Caco-2 (cell line): ENCODE data around the gene KDM4B. TPM values are rescaled to one million over a fixed set of nuclear protein-coding genes. Genes with fewer than 3 reads are reported as not detected.

Experiments
- BruUV-seq: library from RNA; stranded (reverse); fragments of 400-500 nt; replicated peaks from 2 replicates; lab custom pipeline; 2021; lab: Mats Ljungman, UMichigan
- CTCF ChIA-PET: fragments of 300-600 bp; sonication (Branson Sonifier 250); formaldehyde crosslinking; loops from one replicate; lab custom pipeline; 2022; ENCODE audit warnings: antibody characterized with exemption; lab: Charles Lee
- POLR2A ChIA-PET: fragments of 300-600 bp; sonication (Branson Sonifier 250); formaldehyde crosslinking; loops from one replicate; lab custom pipeline; 2022; ENCODE audit warnings: antibody characterized with exemption; lab: Charles Lee
- DNase-seq, 2 experiments: peaks; one replicate each; pipeline versions ENCODE4 v3.0.0 to v3.0.0-alpha.2; 2020 to 2022
- H3K27me3 ChIP-seq: replicated peaks from 2 replicates; pipeline ENCODE4 v1.6.0; 2011; ENCODE audit warnings: low read length; ENCODE audit not compliant: control insufficient read depth, insufficient read depth
- H3K36me3 ChIP-seq: 2 replicates; pipeline ENCODE4 v1.5.1; 2011; ENCODE audit warnings: low read length; ENCODE audit not compliant: control insufficient read depth, insufficient read depth
- H3K4me1 ChIP-seq: fragments of 250-450 bp; sonication (Bioruptor Pico); 2 replicates; pipeline ENCODE4 v1.5.1; 2020; ENCODE audit warnings: mild to moderate bottlenecking
- H3K4me3 ChIP-seq: 2 replicates; pipeline ENCODE4 v1.5.1; 2011; ENCODE audit warnings: low read depth, mild to moderate bottlenecking, control low read depth, low read length
- H3K9me3 ChIP-seq: fragments of 250-450 bp; sonication (Bioruptor Pico); 2 replicates; pipeline ENCODE4 v1.5.1; 2020; ENCODE audit warnings: mild to moderate bottlenecking, moderate library complexity
- H3K27ac Mint-ChIP-seq: one replicate; pipeline ENCODE4 v1.8.0; 2022; ENCODE audit warnings: mixed read lengths; ENCODE audit not compliant: unreplicated experiment
- H3K27me3 Mint-ChIP-seq: one replicate; pipeline ENCODE4 v1.8.0; 2022; ENCODE audit warnings: mixed read lengths; ENCODE audit not compliant: insufficient read depth, unreplicated experiment
- H3K36me3 Mint-ChIP-seq: one replicate; pipeline ENCODE4 v1.8.0; 2022; ENCODE audit warnings: mild to moderate bottlenecking, mixed read lengths; ENCODE audit not compliant: insufficient read depth, unreplicated experiment
- H3K4me1 Mint-ChIP-seq: one replicate; pipeline ENCODE4 v1.8.0; 2022; ENCODE audit warnings: low read depth, mixed read lengths; ENCODE audit not compliant: unreplicated experiment
- H3K4me3 Mint-ChIP-seq: one replicate; pipeline ENCODE4 v1.8.0; 2022; ENCODE audit warnings: mild to moderate bottlenecking, moderate library complexity, mixed read lengths; ENCODE audit not compliant: unreplicated experiment
- H3K9me3 Mint-ChIP-seq: one replicate; pipeline ENCODE4 v1.8.0; 2022; ENCODE audit warnings: mixed read lengths; ENCODE audit not compliant: unreplicated experiment
- intact Hi-C: fragments of 100-400 bp; cut with micrococcal nuclease; formaldehyde crosslinking; loops from one replicate; pipeline ENCODE4 v1.10.0; 2022; ENCODE audit not compliant: unreplicated experiment
- total RNA-seq: library from RNA; stranded (reverse); gene quantifications from 2 replicates; pipeline ENCODE4 v1.2.3, GENCODE V29; 2022
- TF ChIP-seq, protein P1 (sequence below), 2 experiments: fragments of 200-600 bp in 1 of 2; IDR thresholded peaks; 1 replicate in 1 of 2; 2 replicates in 1 of 2; pipeline versions ENCODE4 v1.5.1 to v1.8.0; 2011 to 2022; ENCODE audit warnings: antibody characterized with exemption in 1 of 2, control low read depth in 1 of 2, inconsistent platforms in 1 of 2, low read depth in 1 of 2, low read length in 1 of 2, mild to moderate bottlenecking in 1 of 2, moderate library complexity in 1 of 2; ENCODE audit not compliant: insufficient read depth in 1 of 2, severe bottlenecking in 1 of 2, unreplicated experiment in 1 of 2

Gene KDM4B
- total RNA-seq, 1 experiment from 2014 or later, result 27.4 TPM

DNA sequence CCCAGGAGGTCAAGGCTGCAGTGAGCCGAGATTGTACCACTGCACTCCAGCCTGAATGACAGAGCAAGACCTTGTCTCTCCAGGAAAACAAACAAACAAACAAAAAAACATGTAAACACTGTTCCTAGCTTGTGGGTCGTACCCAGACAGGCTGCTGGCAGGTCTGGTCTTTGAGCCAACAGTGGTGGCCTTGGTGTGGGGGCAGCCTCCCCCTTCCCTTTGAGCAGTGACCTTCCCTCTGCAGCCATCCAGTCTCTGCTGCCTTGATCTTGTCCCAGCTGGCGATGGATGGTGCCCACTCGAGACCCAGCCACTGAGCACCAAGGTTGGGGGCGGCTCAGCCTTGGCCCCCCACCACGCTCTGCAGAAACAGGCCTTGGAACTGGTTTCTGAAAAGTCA lies 143.3 kb downstream of the KDM4B start:
- Histone ChIP-seq H3K27me3 (no peaks in the 10 kb centered on the region), H3K36me3 (no peaks in the 10 kb centered on the region; the same call in 1 of the 2 replicates), H3K4me3 (no peak overlapping the region), H3K9me3 (peaks cover 4% of the 10 kb centered on the region; the same call in 1 of the 2 replicates), H3K4me1 (no peaks in the 10 kb centered on the region)
- BruUV-seq, result no TSS peak
- POLR2A ChIA-PET, result no interaction called here
- no peak overlapping the region for H3K27ac Mint-ChIP-seq
- intact Hi-C loops, result no loop called here
- no peak overlapping the region for H3K4me3 Mint-ChIP-seq
- TF ChIP-seq, protein P1, sequence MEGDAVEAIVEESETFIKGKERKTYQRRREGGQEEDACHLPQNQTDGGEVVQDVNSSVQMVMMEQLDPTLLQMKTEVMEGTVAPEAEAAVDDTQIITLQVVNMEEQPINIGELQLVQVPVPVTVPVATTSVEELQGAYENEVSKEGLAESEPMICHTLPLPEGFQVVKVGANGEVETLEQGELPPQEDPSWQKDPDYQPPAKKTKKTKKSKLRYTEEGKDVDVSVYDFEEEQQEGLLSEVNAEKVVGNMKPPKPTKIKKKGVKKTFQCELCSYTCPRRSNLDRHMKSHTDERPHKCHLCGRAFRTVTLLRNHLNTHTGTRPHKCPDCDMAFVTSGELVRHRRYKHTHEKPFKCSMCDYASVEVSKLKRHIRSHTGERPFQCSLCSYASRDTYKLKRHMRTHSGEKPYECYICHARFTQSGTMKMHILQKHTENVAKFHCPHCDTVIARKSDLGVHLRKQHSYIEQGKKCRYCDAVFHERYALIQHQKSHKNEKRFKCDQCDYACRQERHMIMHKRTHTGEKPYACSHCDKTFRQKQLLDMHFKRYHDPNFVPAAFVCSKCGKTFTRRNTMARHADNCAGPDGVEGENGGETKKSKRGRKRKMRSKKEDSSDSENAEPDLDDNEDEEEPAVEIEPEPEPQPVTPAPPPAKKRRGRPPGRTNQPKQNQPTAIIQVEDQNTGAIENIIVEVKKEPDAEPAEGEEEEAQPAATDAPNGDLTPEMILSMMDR (IDR thresholded peaks at IDR 0.05; ENCODE audit: insufficient read depth in 1 of 2, low read depth in 1 of 2, low read length in 1 of 2, severe bottlenecking in 1 of 2, unreplicated experiment in 1 of 2), result no peak
- H3K27me3 Mint-ChIP-seq, result no peaks in the 10 kb centered on the region
- no peaks in the 10 kb centered on the region for H3K4me1 Mint-ChIP-seq
- peaks cover 35% of the 10 kb centered on the region for H3K36me3 Mint-ChIP-seq
- CTCF ChIA-PET, result interaction anchor here (0.6 kb wide), 1 partner anchor 150 kb away, joined by 3 read pairs; no protein-coding TSS in a partner anchor
- H3K9me3 Mint-ChIP-seq, result peaks cover 16% of the 10 kb centered on the region
- DNase-seq, result no peak

DNA sequence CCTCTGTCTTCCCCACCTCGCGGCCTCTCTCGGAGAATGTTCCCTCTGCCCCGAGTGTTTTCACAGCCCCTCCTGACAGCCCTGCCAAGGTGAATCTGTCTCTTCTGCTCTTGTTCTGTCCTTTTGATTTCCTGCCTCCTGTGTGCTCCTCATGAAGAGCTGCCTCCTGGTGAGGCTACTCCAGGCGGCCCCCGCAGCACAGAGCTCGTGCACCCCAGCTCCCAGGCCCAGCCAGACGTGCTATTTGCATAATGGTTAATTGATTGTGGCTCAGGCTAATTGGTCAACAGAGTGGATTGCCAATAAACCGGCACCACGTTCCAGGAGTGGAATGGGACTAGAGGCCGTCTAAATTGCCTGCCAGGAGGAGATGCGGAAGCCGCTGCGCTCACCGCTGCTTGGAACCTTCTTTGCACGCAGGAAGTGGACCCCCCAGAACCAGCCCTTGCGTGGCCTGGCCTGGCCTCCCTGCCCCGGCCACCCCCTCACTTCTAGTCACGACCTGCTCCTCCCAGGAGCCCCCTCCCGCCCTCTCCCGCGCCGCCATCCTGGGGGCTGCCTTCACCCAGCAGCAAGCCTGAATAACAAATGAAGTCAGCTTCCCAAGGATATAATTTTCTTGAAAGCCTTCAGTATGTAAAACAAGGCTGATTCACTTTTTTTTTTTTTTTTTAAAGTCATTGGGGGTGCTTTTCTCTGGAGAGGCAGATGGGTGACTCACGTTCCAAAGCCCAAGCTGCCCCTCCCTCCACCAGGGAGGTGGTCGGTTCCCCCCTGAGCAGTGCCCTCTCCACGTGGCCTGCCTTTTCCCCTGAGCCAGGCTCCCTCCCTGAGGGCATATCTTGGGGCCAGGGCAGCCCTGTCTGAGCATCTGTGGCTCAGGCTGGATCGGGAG lies 144.0 kb downstream of the KDM4B start:
- Histone ChIP-seq H3K4me3 (no peak overlapping the region), H3K9me3 (peaks cover 4% of the 10 kb centered on the region; the same call in 1 of the 2 replicates), H3K4me1 (no peaks in the 10 kb centered on the region), H3K36me3 (no peaks in the 10 kb centered on the region; the same call in 1 of the 2 replicates), H3K27me3 (no peaks in the 10 kb centered on the region)
- no peaks in the 10 kb centered on the region for H3K27me3 Mint-ChIP-seq
- POLR2A ChIA-PET, result no interaction called here
- no peak overlapping the region for H3K4me3 Mint-ChIP-seq
- intact Hi-C loops, result no loop called here
- no peak for DNase-seq
- TF ChIP-seq, protein P1 (IDR thresholded peaks at IDR 0.05; ENCODE audit: insufficient read depth in 1 of 2, low read depth in 1 of 2, low read length in 1 of 2, severe bottlenecking in 1 of 2, unreplicated experiment in 1 of 2), result no peak
- H3K4me1 Mint-ChIP-seq, result no peaks in the 10 kb centered on the region
- peaks cover 35% of the 10 kb centered on the region for H3K36me3 Mint-ChIP-seq
- H3K27ac Mint-ChIP-seq, result no peak overlapping the region
- BruUV-seq, result no TSS peak
- H3K9me3 Mint-ChIP-seq, result peaks cover 16% of the 10 kb centered on the region
- CTCF ChIA-PET, result interaction anchor here (0.7 kb wide), 1 partner anchor 86 kb away, joined by 4 read pairs; no protein-coding TSS in a partner anchor

DNA sequence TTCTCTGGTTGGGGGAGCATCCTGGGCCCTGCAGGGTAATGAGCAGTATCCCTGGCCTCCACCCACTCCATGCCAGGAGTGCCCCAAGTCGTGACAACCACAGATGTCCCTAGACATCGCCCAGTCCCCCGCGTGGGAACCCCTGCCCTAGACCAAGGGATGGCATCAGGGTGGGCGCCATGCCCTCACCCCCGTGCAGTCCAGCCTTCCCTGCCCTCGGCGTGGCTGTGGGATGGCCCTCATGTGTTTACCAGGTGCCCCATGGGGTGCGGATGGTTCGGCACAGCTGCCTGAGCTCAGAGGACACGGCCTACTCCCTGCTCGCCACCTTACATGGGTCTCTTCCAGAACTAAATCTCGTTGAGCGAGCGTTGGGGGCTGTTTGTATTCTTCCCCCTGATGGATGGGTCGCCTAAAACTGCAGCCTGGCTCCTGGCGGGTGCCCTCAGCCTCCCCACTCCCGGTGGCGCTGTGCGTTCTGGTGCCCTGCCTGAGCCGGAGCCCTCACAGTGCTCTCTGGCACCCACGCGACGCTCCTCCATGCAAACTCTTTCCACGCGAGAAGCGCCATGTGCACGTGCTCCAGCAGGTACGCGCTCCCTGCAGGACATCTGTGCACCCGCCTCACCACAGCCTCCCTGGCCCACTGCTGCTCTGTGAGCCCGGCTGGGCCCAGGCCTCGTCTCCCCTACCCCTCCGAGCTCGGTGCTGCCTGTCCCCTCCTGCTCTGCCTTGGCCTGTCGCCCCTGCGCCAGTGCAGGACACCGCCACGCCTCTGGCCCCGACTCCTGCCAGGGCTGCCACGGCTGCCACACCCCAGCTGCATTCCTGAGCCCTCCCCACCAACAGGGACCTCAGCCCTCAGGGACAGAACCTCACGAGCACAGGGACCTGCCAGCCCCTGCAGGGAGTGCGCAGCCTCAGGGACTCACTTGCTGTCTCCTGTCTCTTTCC lies 145.0 kb downstream of the KDM4B start:
- POLR2A ChIA-PET, result no interaction called here
- Histone ChIP-seq H3K36me3 (no peaks in the 10 kb centered on the region; the same call in 1 of the 2 replicates), H3K4me1 (no peaks in the 10 kb centered on the region), H3K9me3 (peaks cover 4% of the 10 kb centered on the region; the same call in 1 of the 2 replicates), H3K4me3 (no peak overlapping the region), H3K27me3 (no peaks in the 10 kb centered on the region)
- no peaks in the 10 kb centered on the region for H3K4me1 Mint-ChIP-seq
- H3K9me3 Mint-ChIP-seq, result peaks cover 16% of the 10 kb centered on the region
- DNase-seq, result no peak
- H3K27me3 Mint-ChIP-seq, result no peaks in the 10 kb centered on the region
- TF ChIP-seq, protein P1 (IDR thresholded peaks at IDR 0.05; ENCODE audit: insufficient read depth in 1 of 2, low read depth in 1 of 2, low read length in 1 of 2, severe bottlenecking in 1 of 2, unreplicated experiment in 1 of 2), result no peak
- no peak overlapping the region for H3K27ac Mint-ChIP-seq
- H3K4me3 Mint-ChIP-seq, result no peak overlapping the region
- intact Hi-C loops, result no loop called here
- BruUV-seq, result no TSS peak
- CTCF ChIA-PET, result interaction anchor here (0.7 kb wide), 1 partner anchor 85 kb away, joined by 4 read pairs; no protein-coding TSS in a partner anchor
- H3K36me3 Mint-ChIP-seq, result peaks cover 35% of the 10 kb centered on the region
